ENCODE data around the gene RAPGEF1.

DNA sequence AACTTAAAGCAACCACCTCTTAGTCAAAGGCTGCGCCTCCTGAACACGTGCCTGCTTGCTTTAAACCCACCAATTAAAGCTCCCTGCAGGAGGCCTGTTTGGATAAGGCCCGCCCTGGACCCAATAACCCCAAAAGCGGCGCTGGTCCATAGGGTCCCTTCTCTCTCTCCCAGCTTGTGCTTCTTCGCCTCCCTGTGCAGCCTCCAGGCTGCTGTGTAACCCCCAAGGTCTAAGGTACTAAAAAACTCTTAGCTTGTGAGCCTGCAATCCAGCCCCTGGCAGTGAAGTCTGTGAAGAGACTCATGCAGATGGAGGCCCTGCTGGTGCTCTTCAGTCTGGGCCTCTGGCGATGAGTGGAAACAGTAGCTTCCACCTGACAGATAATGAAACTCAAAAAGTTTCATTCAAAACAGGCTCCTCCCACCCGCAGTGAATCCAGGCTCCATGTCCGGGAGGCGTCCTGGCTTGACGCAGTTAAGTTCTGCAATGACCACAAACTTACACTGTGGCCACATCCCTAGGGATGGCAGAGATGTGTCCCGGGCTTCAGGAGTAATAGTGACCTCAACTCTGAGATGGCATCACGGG is 97.3 kb downstream of the RAPGEF1 start:
- TF ChIP-seq TEAD4 (IDR thresholded peaks at IDR 0.05) (no peak), RAD21 (IDR thresholded peaks at IDR 0.05; ENCODE audit: low read depth) (no peak), YY1 (IDR thresholded peaks at IDR 0.05; ENCODE audit: low read depth) (no peak), ZBTB7A (IDR thresholded peaks at IDR 0.05; ENCODE audit: low read depth) (no peak), CEBPB (IDR thresholded peaks at IDR 0.05) (no peak), EP300 (IDR thresholded peaks at IDR 0.05; ENCODE audit: borderline replicate concordance) (no peak), TCF12 (IDR thresholded peaks at IDR 0.05; ENCODE audit: low read depth) (no peak), FOXM1 (IDR thresholded peaks at IDR 0.05; ENCODE audit: borderline replicate concordance, low read depth) (no peak), TAF1 (IDR thresholded peaks at IDR 0.05; ENCODE audit: low read depth) (no peak)
- TF ChIP-seq, protein P1, sequence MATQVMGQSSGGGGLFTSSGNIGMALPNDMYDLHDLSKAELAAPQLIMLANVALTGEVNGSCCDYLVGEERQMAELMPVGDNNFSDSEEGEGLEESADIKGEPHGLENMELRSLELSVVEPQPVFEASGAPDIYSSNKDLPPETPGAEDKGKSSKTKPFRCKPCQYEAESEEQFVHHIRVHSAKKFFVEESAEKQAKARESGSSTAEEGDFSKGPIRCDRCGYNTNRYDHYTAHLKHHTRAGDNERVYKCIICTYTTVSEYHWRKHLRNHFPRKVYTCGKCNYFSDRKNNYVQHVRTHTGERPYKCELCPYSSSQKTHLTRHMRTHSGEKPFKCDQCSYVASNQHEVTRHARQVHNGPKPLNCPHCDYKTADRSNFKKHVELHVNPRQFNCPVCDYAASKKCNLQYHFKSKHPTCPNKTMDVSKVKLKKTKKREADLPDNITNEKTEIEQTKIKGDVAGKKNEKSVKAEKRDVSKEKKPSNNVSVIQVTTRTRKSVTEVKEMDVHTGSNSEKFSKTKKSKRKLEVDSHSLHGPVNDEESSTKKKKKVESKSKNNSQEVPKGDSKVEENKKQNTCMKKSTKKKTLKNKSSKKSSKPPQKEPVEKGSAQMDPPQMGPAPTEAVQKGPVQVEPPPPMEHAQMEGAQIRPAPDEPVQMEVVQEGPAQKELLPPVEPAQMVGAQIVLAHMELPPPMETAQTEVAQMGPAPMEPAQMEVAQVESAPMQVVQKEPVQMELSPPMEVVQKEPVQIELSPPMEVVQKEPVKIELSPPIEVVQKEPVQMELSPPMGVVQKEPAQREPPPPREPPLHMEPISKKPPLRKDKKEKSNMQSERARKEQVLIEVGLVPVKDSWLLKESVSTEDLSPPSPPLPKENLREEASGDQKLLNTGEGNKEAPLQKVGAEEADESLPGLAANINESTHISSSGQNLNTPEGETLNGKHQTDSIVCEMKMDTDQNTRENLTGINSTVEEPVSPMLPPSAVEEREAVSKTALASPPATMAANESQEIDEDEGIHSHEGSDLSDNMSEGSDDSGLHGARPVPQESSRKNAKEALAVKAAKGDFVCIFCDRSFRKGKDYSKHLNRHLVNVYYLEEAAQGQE (IDR thresholded peaks at IDR 0.05; ENCODE audit: low read depth): no peak
- TF ChIP-seq, protein P2, sequence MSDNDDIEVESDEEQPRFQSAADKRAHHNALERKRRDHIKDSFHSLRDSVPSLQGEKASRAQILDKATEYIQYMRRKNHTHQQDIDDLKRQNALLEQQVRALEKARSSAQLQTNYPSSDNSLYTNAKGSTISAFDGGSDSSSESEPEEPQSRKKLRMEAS (IDR thresholded peaks at IDR 0.05): no peak
